Measurements from ENCODE around the gene LAMB4.
"Not testable (repeated sequence)": the region's sequence is repeated elsewhere in the genome, so short reads cannot be mapped to it uniquely, and the experiment has no call there.

LAMB4 gene

GRCh38 chr7:108048422-108048821 is 81.7 kb downstream of the LAMB4 start:
- no peak for ATAC-seq (ENCODE audit: low read depth)
- no peaks in the 10 kb centered on the region for H3K9me3 Mint-ChIP-seq

GRCh38 chr7:108046952-108047506 is 83.1 kb downstream of the LAMB4 start:
- no peaks in the 10 kb centered on the region for H3K9me3 Mint-ChIP-seq
- no peaks in the 10 kb centered on the region for H3K27me3 Mint-ChIP-seq
- H3K4me3 Mint-ChIP-seq = no peak overlapping the region
- H3K27ac Mint-ChIP-seq = no peak overlapping the region
- ATAC-seq (ENCODE audit: low read depth) (no peak), DNase-seq (ENCODE audit: low spot score in 2 of 2) (no peak)
- no peaks in the 10 kb centered on the region for H3K36me3 Mint-ChIP-seq
- peaks cover 9% of the 10 kb centered on the region for H3K4me1 Mint-ChIP-seq

More at GRCh38 chr7:108048422-108048821, 81.7 kb downstream of the LAMB4 start:
- Mint-ChIP-seq H3K4me3 (no peak overlapping the region), H3K27ac (no peak overlapping the region), H3K4me1 (peaks cover 9% of the 10 kb centered on the region), H3K27me3 (no peaks in the 10 kb centered on the region), H3K36me3 (no peaks in the 10 kb centered on the region)
- DNase-seq (ENCODE audit: low spot score in 2 of 2) = no peak

- DNase-seq (ENCODE audit: low spot score in 2 of 2) (no peak), ATAC-seq (ENCODE audit: low read depth) (no peak)
- Mint-ChIP-seq H3K27me3 (no peaks in the 10 kb centered on the region), H3K4me3 (no peak overlapping the region), H3K36me3 (no peaks in the 10 kb centered on the region), H3K9me3 (no peaks in the 10 kb centered on the region), H3K4me1 (peaks cover 6% of the 10 kb centered on the region), H3K27ac (no peak overlapping the region)
These were observed 84.5 kb downstream of the LAMB4 start for GRCh38 chr7:108045669-108046068.

- H3K4me3 Mint-ChIP-seq = no peak overlapping the region
- H3K27me3 Mint-ChIP-seq = no peaks in the 10 kb centered on the region
- ATAC-seq (ENCODE audit: low read depth) (no peak), DNase-seq (ENCODE audit: low spot score in 2 of 2) (no peak)
- H3K27ac Mint-ChIP-seq = no peak overlapping the region
- no peaks in the 10 kb centered on the region for H3K9me3 Mint-ChIP-seq
- no peaks in the 10 kb centered on the region for H3K36me3 Mint-ChIP-seq
- peaks cover 4% of the 10 kb centered on the region for H3K4me1 Mint-ChIP-seq
These were observed 85.0 kb downstream of the LAMB4 start for GRCh38 chr7:108045154-108045553.

- no peak overlapping the region for H3K4me3 Mint-ChIP-seq
- H3K27ac Mint-ChIP-seq = no peak overlapping the region
- no peaks in the 10 kb centered on the region for H3K9me3 Mint-ChIP-seq
- ATAC-seq (ENCODE audit: low read depth) = no peak
- H3K36me3 Mint-ChIP-seq = no peaks in the 10 kb centered on the region
- H3K4me1 Mint-ChIP-seq = peaks cover 2% of the 10 kb centered on the region
- no peaks in the 10 kb centered on the region for H3K27me3 Mint-ChIP-seq
- no peak for DNase-seq (ENCODE audit: low spot score in 2 of 2)
These were observed 85.8 kb downstream of the LAMB4 start for GRCh38 chr7:108044345-108044744.

GRCh38 chr7:108038986-108039385 is 91.2 kb downstream of the LAMB4 start:
- H3K27ac Mint-ChIP-seq = no peak overlapping the region
- H3K27me3 Mint-ChIP-seq = peaks cover 6% of the 10 kb centered on the region
- no peak overlapping the region for H3K4me3 Mint-ChIP-seq
- no peaks in the 10 kb centered on the region for H3K36me3 Mint-ChIP-seq
- no peak for ATAC-seq (ENCODE audit: low read depth)
- no peak for DNase-seq (ENCODE audit: low spot score in 2 of 2)
- no peaks in the 10 kb centered on the region for H3K4me1 Mint-ChIP-seq
- H3K9me3 Mint-ChIP-seq = no peaks in the 10 kb centered on the region

- no peak overlapping the region for H3K27ac Mint-ChIP-seq
- no peak overlapping the region for H3K4me3 Mint-ChIP-seq
- H3K4me1 Mint-ChIP-seq = no peaks in the 10 kb centered on the region
- DNase-seq (ENCODE audit: low spot score in 2 of 2) (no peak), ATAC-seq (ENCODE audit: low read depth) (no peak)
- peaks cover 6% of the 10 kb centered on the region for H3K27me3 Mint-ChIP-seq
- no peaks in the 10 kb centered on the region for H3K9me3 Mint-ChIP-seq
- H3K36me3 Mint-ChIP-seq = no peaks in the 10 kb centered on the region
These were observed 92.4 kb downstream of the LAMB4 start for GRCh38 chr7:108037741-108038140.

- no peak for DNase-seq (ENCODE audit: low spot score in 2 of 2)
- H3K4me1 Mint-ChIP-seq = no peaks in the 10 kb centered on the region
- H3K36me3 Mint-ChIP-seq = no peaks in the 10 kb centered on the region
- no peak overlapping the region for H3K27ac Mint-ChIP-seq
- peaks cover 6% of the 10 kb centered on the region for H3K27me3 Mint-ChIP-seq
- H3K4me3 Mint-ChIP-seq = no peak overlapping the region
- no peak for ATAC-seq (ENCODE audit: low read depth)
- H3K9me3 Mint-ChIP-seq = no peaks in the 10 kb centered on the region
These were observed 93.0 kb downstream of the LAMB4 start for GRCh38 chr7:108037140-108037539.

GRCh38 chr7:108034586-108034985 is 95.6 kb downstream of the LAMB4 start:
- H3K4me1 Mint-ChIP-seq = no peaks in the 10 kb centered on the region
- no peak for ATAC-seq (ENCODE audit: low read depth)
- H3K27me3 Mint-ChIP-seq = peaks cover 9% of the 10 kb centered on the region
- DNase-seq (ENCODE audit: low spot score in 2 of 2) = no peak
- H3K36me3 Mint-ChIP-seq = no peaks in the 10 kb centered on the region
- no peak overlapping the region for H3K4me3 Mint-ChIP-seq
- H3K9me3 Mint-ChIP-seq = no peaks in the 10 kb centered on the region
- H3K27ac Mint-ChIP-seq = no peak overlapping the region

- ATAC-seq (ENCODE audit: low read depth) (no peak), DNase-seq (ENCODE audit: low spot score in 2 of 2) (no peak)
- H3K9me3 Mint-ChIP-seq = no peaks in the 10 kb centered on the region
- H3K4me1 Mint-ChIP-seq = no peaks in the 10 kb centered on the region
- no peak overlapping the region for H3K4me3 Mint-ChIP-seq
- peaks cover 12% of the 10 kb centered on the region for H3K27me3 Mint-ChIP-seq
- no peak overlapping the region for H3K27ac Mint-ChIP-seq
- H3K36me3 Mint-ChIP-seq = no peaks in the 10 kb centered on the region
These were observed 96.2 kb downstream of the LAMB4 start for GRCh38 chr7:108033776-108034497.

- H3K4me1 Mint-ChIP-seq = not testable (repeated sequence)
These were observed 96.9 kb downstream of the LAMB4 start for GRCh38 chr7:108033309-108033708.

GRCh38 chr7:108030516-108030915 is 99.6 kb downstream of the LAMB4 start:
- ATAC-seq (ENCODE audit: low read depth) (no peak), DNase-seq (ENCODE audit: low spot score in 2 of 2) (no peak)
- Mint-ChIP-seq H3K4me3 (no peak overlapping the region), H3K4me1 (no peaks in the 10 kb centered on the region), H3K36me3 (no peaks in the 10 kb centered on the region), H3K9me3 (no peaks in the 10 kb centered on the region), H3K27ac (no peak overlapping the region), H3K27me3 (peaks cover 8% of the 10 kb centered on the region)

More at GRCh38 chr7:108033309-108033708, 96.9 kb downstream of the LAMB4 start:
- not testable (repeated sequence) for H3K27me3 Mint-ChIP-seq; DNase-seq (ENCODE audit: low spot score in 2 of 2); H3K27ac Mint-ChIP-seq; H3K9me3 Mint-ChIP-seq; H3K36me3 Mint-ChIP-seq; ATAC-seq (ENCODE audit: low read depth); H3K4me3 Mint-ChIP-seq

GRCh38 chr7:108029034-108029433 is 101.1 kb downstream of the LAMB4 start:
- Mint-ChIP-seq H3K36me3 (no peaks in the 10 kb centered on the region), H3K27me3 (peaks cover 13% of the 10 kb centered on the region), H3K4me1 (no peaks in the 10 kb centered on the region), H3K9me3 (no peaks in the 10 kb centered on the region), H3K4me3 (no peak overlapping the region), H3K27ac (no peak overlapping the region)
- DNase-seq (ENCODE audit: low spot score in 2 of 2) = no peak
- no peak for ATAC-seq (ENCODE audit: low read depth)

GRCh38 chr7:108028111-108028510 is 102.0 kb downstream of the LAMB4 start:
- Mint-ChIP-seq H3K9me3 (no peaks in the 10 kb centered on the region), H3K27me3 (peaks cover 13% of the 10 kb centered on the region), H3K4me1 (no peaks in the 10 kb centered on the region), H3K27ac (no peak overlapping the region), H3K4me3 (no peak overlapping the region), H3K36me3 (no peaks in the 10 kb centered on the region)
- DNase-seq (ENCODE audit: low spot score in 2 of 2) (no peak), ATAC-seq (ENCODE audit: low read depth) (no peak)

GRCh38 chr7:108027239-108027638 is 102.9 kb downstream of the LAMB4 start:
- H3K4me3 Mint-ChIP-seq = no peak overlapping the region
- peaks cover 13% of the 10 kb centered on the region for H3K27me3 Mint-ChIP-seq
- no peak overlapping the region for H3K27ac Mint-ChIP-seq
- ATAC-seq (ENCODE audit: low read depth) = no peak
- no peaks in the 10 kb centered on the region for H3K4me1 Mint-ChIP-seq
- no peaks in the 10 kb centered on the region for H3K36me3 Mint-ChIP-seq
- DNase-seq (ENCODE audit: low spot score in 2 of 2) = no peak
- H3K9me3 Mint-ChIP-seq = no peaks in the 10 kb centered on the region
